ENCODE data around the gene MXD1.

DNA sequence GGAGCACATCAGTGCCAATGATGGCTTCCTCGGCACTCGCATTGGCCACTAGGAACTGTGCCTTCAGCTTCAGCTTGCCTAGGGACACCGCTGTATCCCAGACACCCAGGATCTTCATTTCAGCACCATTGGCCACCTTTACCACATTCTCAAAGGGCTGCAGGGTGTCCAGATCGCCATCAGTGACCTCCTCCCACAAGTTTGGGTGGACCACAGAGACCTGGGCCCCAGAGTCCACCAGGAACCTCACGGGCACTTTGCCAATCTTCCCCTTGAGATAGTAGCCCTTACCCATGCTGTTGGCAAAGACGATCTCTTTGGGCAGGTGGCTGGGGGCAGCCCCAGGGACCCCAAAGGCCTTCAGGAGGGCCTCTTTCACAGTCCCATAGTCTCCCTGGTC lies 45.9 kb downstream of the MXD1 start:
- TF ChIP-seq, protein P1, sequence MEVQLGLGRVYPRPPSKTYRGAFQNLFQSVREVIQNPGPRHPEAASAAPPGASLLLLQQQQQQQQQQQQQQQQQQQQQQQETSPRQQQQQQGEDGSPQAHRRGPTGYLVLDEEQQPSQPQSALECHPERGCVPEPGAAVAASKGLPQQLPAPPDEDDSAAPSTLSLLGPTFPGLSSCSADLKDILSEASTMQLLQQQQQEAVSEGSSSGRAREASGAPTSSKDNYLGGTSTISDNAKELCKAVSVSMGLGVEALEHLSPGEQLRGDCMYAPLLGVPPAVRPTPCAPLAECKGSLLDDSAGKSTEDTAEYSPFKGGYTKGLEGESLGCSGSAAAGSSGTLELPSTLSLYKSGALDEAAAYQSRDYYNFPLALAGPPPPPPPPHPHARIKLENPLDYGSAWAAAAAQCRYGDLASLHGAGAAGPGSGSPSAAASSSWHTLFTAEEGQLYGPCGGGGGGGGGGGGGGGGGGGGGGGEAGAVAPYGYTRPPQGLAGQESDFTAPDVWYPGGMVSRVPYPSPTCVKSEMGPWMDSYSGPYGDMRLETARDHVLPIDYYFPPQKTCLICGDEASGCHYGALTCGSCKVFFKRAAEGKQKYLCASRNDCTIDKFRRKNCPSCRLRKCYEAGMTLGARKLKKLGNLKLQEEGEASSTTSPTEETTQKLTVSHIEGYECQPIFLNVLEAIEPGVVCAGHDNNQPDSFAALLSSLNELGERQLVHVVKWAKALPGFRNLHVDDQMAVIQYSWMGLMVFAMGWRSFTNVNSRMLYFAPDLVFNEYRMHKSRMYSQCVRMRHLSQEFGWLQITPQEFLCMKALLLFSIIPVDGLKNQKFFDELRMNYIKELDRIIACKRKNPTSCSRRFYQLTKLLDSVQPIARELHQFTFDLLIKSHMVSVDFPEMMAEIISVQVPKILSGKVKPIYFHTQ (CRISPR knock-in tag; IDR thresholded peaks at IDR 0.05), result no peak
- TF ChIP-seq ELF4 (CRISPR knock-in tag; IDR thresholded peaks at IDR 0.05; ENCODE audit: low read depth) (no peak), TEAD4 (CRISPR knock-in tag; IDR thresholded peaks at IDR 0.05) (no peak), NFYB (CRISPR knock-in tag; conservative IDR thresholded peaks at IDR 0.05; ENCODE audit: low read depth) (no peak)
- TF ChIP-seq, protein P2, sequence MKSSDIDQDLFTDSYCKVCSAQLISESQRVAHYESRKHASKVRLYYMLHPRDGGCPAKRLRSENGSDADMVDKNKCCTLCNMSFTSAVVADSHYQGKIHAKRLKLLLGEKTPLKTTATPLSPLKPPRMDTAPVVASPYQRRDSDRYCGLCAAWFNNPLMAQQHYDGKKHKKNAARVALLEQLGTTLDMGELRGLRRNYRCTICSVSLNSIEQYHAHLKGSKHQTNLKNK (CRISPR knock-in tag; IDR thresholded peaks at IDR 0.05), result no peak

Data from WTC11 (cell line).